Measurements from ENCODE around the gene INO80.

DNA sequence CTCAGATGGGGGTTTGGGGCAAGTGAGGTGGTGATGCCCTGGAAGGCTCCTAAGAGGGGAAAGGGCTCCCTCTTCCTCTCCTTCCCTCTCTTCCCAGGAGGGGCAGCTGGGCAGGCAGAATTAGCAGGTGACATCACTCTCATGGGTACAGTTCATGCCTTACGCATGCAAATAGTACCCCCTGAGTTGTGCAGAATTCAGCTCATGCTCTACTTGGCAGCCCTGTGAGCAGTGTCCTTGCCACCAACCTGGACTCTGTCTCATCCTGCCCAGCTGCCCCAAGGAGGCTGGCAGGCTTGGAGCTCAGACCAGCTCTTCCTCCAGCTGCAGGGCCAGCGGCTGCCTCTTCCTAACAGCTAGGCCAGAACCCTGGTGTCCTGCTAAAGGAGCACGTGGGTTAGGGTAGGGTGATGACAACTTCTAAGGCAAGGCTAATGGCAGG lies 159.5 kb downstream of the INO80 start:
- TF ChIP-seq CTCF (conservative IDR thresholded peaks at IDR 0.05; ENCODE audit: low read depth, low read length) (no peak), EZH2 (IDR thresholded peaks at IDR 0.05; ENCODE audit: borderline replicate concordance, low read depth, low read length, poor library complexity, severe bottlenecking) (no peak)

Data from A673 (cell line).